Measurements from ENCODE around the gene PHF23.
A peak's percentile ranks its signal among the peaks of the same experiment; 100 is the strongest.

Gene PHF23

GRCh38 chr17:7211491-7212273 lies 27.6 kb downstream of the PHF23 start:
- Histone ChIP-seq H3K9me3 (no peaks in the 10 kb centered on the region), H3K36me3 (no peaks in the 10 kb centered on the region), H3K4me1 (peaks cover 8% of the 10 kb centered on the region; the same call in 1 of the 2 replicates), H3K27me3 (no peaks in the 10 kb centered on the region), H3K4me3 (ENCODE audit: low read depth, low read length) (peak overlapping the region; percentile 45)
- TF ChIP-seq CTCF (IDR thresholded peaks at IDR 0.05; ENCODE audit: low read depth, low read length): no peak
- no peak for DNase-seq

- no peak overlapping the region for H3K4me3 ChIP-seq (ENCODE audit: low read depth, low read length)
- DNase-seq: no peak
- H3K4me1 ChIP-seq: peaks cover 5% of the 10 kb centered on the region
- TF ChIP-seq CTCF (IDR thresholded peaks at IDR 0.05; ENCODE audit: low read depth, low read length): no peak
- H3K36me3 ChIP-seq: no peaks in the 10 kb centered on the region
- H3K9me3 ChIP-seq: no peaks in the 10 kb centered on the region
- H3K27me3 ChIP-seq: no peaks in the 10 kb centered on the region
Measured at GRCh38 chr17:7208754-7209460, 30.4 kb downstream of the PHF23 start.

GRCh38 chr17:7208027-7208571 lies 31.2 kb downstream of the PHF23 start:
- H3K4me1 ChIP-seq: peaks cover 5% of the 10 kb centered on the region; the same call in 1 of the 2 replicates
- H3K27me3 ChIP-seq: no peaks in the 10 kb centered on the region
- TF ChIP-seq CTCF (IDR thresholded peaks at IDR 0.05; ENCODE audit: low read depth, low read length): no peak
- no peak overlapping the region for H3K4me3 ChIP-seq (ENCODE audit: low read depth, low read length)
- DNase-seq: no peak
- H3K36me3 ChIP-seq: no peaks in the 10 kb centered on the region
- no peaks in the 10 kb centered on the region for H3K9me3 ChIP-seq

GRCh38 chr17:7207120-7208001 lies 31.9 kb downstream of the PHF23 start:
- no peak for DNase-seq
- H3K9me3 ChIP-seq: no peaks in the 10 kb centered on the region
- H3K27me3 ChIP-seq: no peaks in the 10 kb centered on the region
- no peaks in the 10 kb centered on the region for H3K36me3 ChIP-seq
- TF ChIP-seq CTCF (IDR thresholded peaks at IDR 0.05; ENCODE audit: low read depth, low read length): no peak
- H3K4me1 ChIP-seq: peaks cover 5% of the 10 kb centered on the region; the same call in 1 of the 2 replicates
- no peak overlapping the region for H3K4me3 ChIP-seq (ENCODE audit: low read depth, low read length)

GRCh38 chr17:7205561-7205960 lies 33.7 kb downstream of the PHF23 start:
- no peak for TF ChIP-seq CTCF (IDR thresholded peaks at IDR 0.05; ENCODE audit: low read depth, low read length)
- Histone ChIP-seq H3K4me1 (peaks cover 5% of the 10 kb centered on the region; the same call in 1 of the 2 replicates), H3K27me3 (no peaks in the 10 kb centered on the region), H3K4me3 (ENCODE audit: low read depth, low read length) (no peak overlapping the region), H3K9me3 (no peaks in the 10 kb centered on the region), H3K36me3 (no peaks in the 10 kb centered on the region)
- DNase-seq: no peak
